GM12878 (cell line): Measurements from ENCODE around the gene GPRC5B. TPM values are rescaled to one million over a fixed set of nuclear protein-coding genes. Genes with fewer than 3 reads are reported as not detected.
A peak's percentile ranks its signal among the peaks of the same experiment; 100 is the strongest.

Experiments used
- ATF7 ChIP-seq: fragments of 450-650 bp; IDR thresholded peaks from 2 replicates; pipeline ENCODE4 v1.6.1; 2016; ENCODE audit warnings: low read depth, mild to moderate bottlenecking
- CREM ChIP-seq: IDR thresholded peaks from 2 replicates; pipeline ENCODE4 v1.6.1; 2014; ENCODE audit warnings: antibody characterized with exemption, low read depth
- DPF2 ChIP-seq: fragments of 450-650 bp; IDR thresholded peaks from 2 replicates; pipeline ENCODE4 v1.6.1; 2017; ENCODE audit warnings: mild to moderate bottlenecking
- E2F8 ChIP-seq: fragments of 450-650 bp; IDR thresholded peaks from 2 replicates; pipeline ENCODE4 v1.6.1; 2018; ENCODE audit warnings: mild to moderate bottlenecking, low read depth, moderate library complexity; ENCODE audit not compliant: partially characterized antibody
- HDAC2 ChIP-seq: fragments of 200-600 bp; sonication (generic); IDR thresholded peaks from 2 replicates; pipeline ENCODE4 v1.6.1; 2017
- HSF1 ChIP-seq: fragments of 150-350 bp; IDR thresholded peaks from 2 replicates; pipeline ENCODE4 v1.6.1; 2014; ENCODE audit warnings: mild to moderate bottlenecking, low read depth, low read length
- PKNOX1 ChIP-seq: fragments of 450-650 bp; IDR thresholded peaks from 2 replicates; pipeline ENCODE4 v1.6.1; 2016; ENCODE audit warnings: mild to moderate bottlenecking
- POLR2A ChIP-seq: IDR thresholded peaks from 2 replicates; pipeline ENCODE4 v1.6.1; 2011; ENCODE audit warnings: low read depth, mild to moderate bottlenecking, low read length
- RB1 ChIP-seq: fragments of 450-650 bp; formaldehyde crosslinking; IDR thresholded peaks from 2 replicates; pipeline ENCODE4 v1.6.1; 2017; ENCODE audit warnings: mild to moderate bottlenecking, borderline replicate concordance
- RELA ChIP-seq: fragments of 450-650 bp; IDR thresholded peaks from 2 replicates; pipeline ENCODE4 v1.8.0; 2014; ENCODE audit warnings: borderline replicate concordance; ENCODE audit not compliant: partially characterized antibody
- RUNX3 ChIP-seq: IDR thresholded peaks from 2 replicates; pipeline ENCODE4 v1.6.1; 2012; ENCODE audit warnings: low read length, inconsistent platforms
- SMAD5 ChIP-seq: IDR thresholded peaks from 2 replicates; pipeline ENCODE4 v1.6.1; 2016; ENCODE audit warnings: antibody characterized with exemption, low read depth
- SP1 ChIP-seq: IDR thresholded peaks from one replicate; pipeline ENCODE4 v1.6.1; 2011; ENCODE audit warnings: low read depth, low read length
- ZNF217 ChIP-seq: fragments of 450-650 bp; IDR thresholded peaks from 2 replicates; pipeline ENCODE4 v1.6.1; 2017; ENCODE audit warnings: antibody characterized with exemption, mild to moderate bottlenecking
- ZNF622 ChIP-seq: fragments of 450-650 bp; IDR thresholded peaks from 2 replicates; pipeline ENCODE4 v1.6.1; 2017; ENCODE audit warnings: mild to moderate bottlenecking, inconsistent platforms
- polyA plus RNA-seq, 11 experiments: library from polyadenylated mRNA; depleted of rRNA in 4 of 11; unstranded in 6 of 11; stranded (reverse) in 5 of 11; fragments of >200 nt; fragmentation: Nextera tagmentation in 4 of 11; fragmentation: Illumina TruSeq in 1 of 11; extraction: Ambion mirVana in 4 of 11; extraction: Trizol in 1 of 11; gene quantifications; 1 replicate in 1 of 11; 2 replicates in 10 of 11; pipeline versions ENCODE4 v1.2.1 to v1.2.3, GENCODE V29; 2011 to 2016; ENCODE audit warnings: inconsistent platforms in 2 of 11, missing spikeins in 2 of 11, low read depth in 1 of 11
- total RNA-seq, 4 experiments: library from RNA; depleted of rRNA in 3 of 4; stranded (reverse); fragments of >200 nt in 3 of 4; fragmentation: Illumina TruSeq in 1 of 4; extraction: Trizol in 1 of 4; gene quantifications; 2 replicates each; pipeline versions ENCODE4 v1.2.1 to v1.2.3, GENCODE V29; 2013 to 2021
- TF ChIP-seq, protein P1 (sequence below): fragments of 450-650 bp; formaldehyde crosslinking; IDR thresholded peaks from 2 replicates; pipeline ENCODE4 v1.5.0; 2022; ENCODE audit warnings: mild to moderate bottlenecking, missing genetic modification characterization
- TF ChIP-seq, protein P2 (sequence below): fragments of 450-650 bp; IDR thresholded peaks from 2 replicates; pipeline ENCODE4 v1.6.1; 2017; ENCODE audit warnings: low read depth, mild to moderate bottlenecking, moderate library complexity

The GPRC5B gene
- total and polyA plus RNA-seq, 10 of the 15 experiments (the other 5 are each of a cell fraction or from before 2014, with no cell fraction given): 0.01 to 0.42 (median 0.15) TPM; not detected in 2

GRCh38 chr16:19808061-19808641 lies 76.5 kb downstream of the GPRC5B start (continued):
- TF ChIP-seq, protein P1, sequence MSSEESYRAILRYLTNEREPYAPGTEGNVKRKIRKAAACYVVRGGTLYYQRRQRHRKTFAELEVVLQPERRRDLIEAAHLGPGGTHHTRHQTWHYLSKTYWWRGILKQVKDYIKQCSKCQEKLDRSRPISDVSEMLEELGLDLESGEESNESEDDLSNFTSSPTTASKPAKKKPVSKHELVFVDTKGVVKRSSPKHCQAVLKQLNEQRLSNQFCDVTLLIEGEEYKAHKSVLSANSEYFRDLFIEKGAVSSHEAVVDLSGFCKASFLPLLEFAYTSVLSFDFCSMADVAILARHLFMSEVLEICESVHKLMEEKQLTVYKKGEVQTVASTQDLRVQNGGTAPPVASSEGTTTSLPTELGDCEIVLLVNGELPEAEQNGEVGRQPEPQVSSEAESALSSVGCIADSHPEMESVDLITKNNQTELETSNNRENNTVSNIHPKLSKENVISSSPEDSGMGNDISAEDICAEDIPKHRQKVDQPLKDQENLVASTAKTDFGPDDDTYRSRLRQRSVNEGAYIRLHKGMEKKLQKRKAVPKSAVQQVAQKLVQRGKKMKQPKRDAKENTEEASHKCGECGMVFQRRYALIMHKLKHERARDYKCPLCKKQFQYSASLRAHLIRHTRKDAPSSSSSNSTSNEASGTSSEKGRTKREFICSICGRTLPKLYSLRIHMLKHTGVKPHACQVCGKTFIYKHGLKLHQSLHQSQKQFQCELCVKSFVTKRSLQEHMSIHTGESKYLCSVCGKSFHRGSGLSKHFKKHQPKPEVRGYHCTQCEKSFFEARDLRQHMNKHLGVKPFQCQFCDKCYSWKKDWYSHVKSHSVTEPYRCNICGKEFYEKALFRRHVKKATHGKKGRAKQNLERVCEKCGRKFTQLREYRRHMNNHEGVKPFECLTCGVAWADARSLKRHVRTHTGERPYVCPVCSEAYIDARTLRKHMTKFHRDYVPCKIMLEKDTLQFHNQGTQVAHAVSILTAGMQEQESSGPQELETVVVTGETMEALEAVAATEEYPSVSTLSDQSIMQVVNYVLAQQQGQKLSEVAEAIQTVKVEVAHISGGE: no peak
- 0 out of 2 replicates have a peak, but pooled peaks have one; percentile 23 for TF ChIP-seq PKNOX1
- TF ChIP-seq, protein P2, sequence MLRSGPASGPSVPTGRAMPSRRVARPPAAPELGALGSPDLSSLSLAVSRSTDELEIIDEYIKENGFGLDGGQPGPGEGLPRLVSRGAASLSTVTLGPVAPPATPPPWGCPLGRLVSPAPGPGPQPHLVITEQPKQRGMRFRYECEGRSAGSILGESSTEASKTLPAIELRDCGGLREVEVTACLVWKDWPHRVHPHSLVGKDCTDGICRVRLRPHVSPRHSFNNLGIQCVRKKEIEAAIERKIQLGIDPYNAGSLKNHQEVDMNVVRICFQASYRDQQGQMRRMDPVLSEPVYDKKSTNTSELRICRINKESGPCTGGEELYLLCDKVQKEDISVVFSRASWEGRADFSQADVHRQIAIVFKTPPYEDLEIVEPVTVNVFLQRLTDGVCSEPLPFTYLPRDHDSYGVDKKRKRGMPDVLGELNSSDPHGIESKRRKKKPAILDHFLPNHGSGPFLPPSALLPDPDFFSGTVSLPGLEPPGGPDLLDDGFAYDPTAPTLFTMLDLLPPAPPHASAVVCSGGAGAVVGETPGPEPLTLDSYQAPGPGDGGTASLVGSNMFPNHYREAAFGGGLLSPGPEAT: peak; percentile 71
- no peak for TF ChIP-seq SP1
- TF ChIP-seq E2F8: no peak
- TF ChIP-seq RB1: no peak
- no peak for TF ChIP-seq POLR2A
- no peak for TF ChIP-seq CREM
- TF ChIP-seq SMAD5: no peak
- no peak for TF ChIP-seq ATF7
- TF ChIP-seq DPF2: peak; percentile 64; the same call in 1 of the 2 replicates
- no peak for TF ChIP-seq HDAC2
- TF ChIP-seq RELA: peak; percentile 32
- no peak for TF ChIP-seq ZNF217
- TF ChIP-seq RUNX3: no peak
- no peak for TF ChIP-seq HSF1
- no peak for TF ChIP-seq ZNF622
- TF ChIP-seq, all 136 proteins: peak for 17
